Activated T-helper 1 cell treated with anti-CD3 and anti-CD28 coated beads, Interleukin-12 subunit alpha, Interleukin-12 subunit beta, Interleukin-2, Interleukin-4 antibody, amounts not matched to agents 30 ng/mL and 10 ng/mL and 1 ng/mL, durations not matched to agents 14 hours and 24 hours and 36 hours (primary cell): ENCODE measurements around the gene ZNF516. TPM values are rescaled to one million over a fixed set of nuclear protein-coding genes. Genes with fewer than 3 reads are reported as not detected.

Source experiments
- DNase-seq: peaks from one replicate; pipeline ENCODE4 v3.0.0; 2021; ENCODE audit warnings: low spot score
- H3K27ac Mint-ChIP-seq: one replicate; pipeline ENCODE4 v1.8.0; 2021; ENCODE audit warnings: mild to moderate bottlenecking, mixed read lengths
- H3K27me3 Mint-ChIP-seq: one replicate; pipeline ENCODE4 v1.8.0; 2022; ENCODE audit warnings: mild to moderate bottlenecking, moderate library complexity, mixed read lengths; ENCODE audit not compliant: insufficient read depth
- H3K36me3 Mint-ChIP-seq: one replicate; pipeline ENCODE4 v1.8.0; 2021; ENCODE audit warnings: low read depth, mixed read lengths
- H3K4me1 Mint-ChIP-seq: one replicate; pipeline ENCODE4 v1.8.0; 2021; ENCODE audit warnings: low read depth, mixed read lengths
- H3K4me3 Mint-ChIP-seq: one replicate; pipeline ENCODE4 v1.8.0; 2021; ENCODE audit warnings: mild to moderate bottlenecking, moderate library complexity, mixed read lengths
- H3K9me3 Mint-ChIP-seq: one replicate; pipeline ENCODE4 v1.8.0; 2021; ENCODE audit warnings: mixed read lengths
- intact Hi-C: fragments of 100-400 bp; cut with micrococcal nuclease; formaldehyde crosslinking; loops from one replicate; pipeline ENCODE4 v1.15.1; 2024
- total RNA-seq: library from RNA; stranded (reverse); gene quantifications from 2 replicates; pipeline ENCODE4 v1.2.3, GENCODE V29; 2022

The ZNF516 gene
- total RNA-seq, 1 donor from 2014 or later, result 2.0 TPM

DNA sequence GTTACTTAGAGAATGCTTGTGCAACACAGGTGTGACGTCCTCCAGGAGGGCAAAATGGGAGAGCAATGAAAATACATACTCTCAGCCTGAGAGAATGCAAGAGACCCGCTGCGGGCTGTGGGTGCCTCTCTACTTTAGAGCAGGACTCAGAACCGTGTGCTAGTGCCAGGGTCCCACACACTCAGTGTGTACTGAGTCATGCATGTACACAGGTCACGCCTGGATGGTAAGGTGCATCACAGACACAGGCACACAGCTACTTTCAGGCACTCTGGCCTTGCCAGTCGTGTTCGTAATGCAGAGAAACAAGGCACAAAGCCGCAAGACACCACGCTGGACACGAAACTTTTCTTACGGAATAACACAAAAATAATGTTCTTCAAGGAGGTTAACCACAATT is 125.3 kb downstream of the ZNF516 start:
- intact Hi-C loops, result loop anchor here (10.0 kb wide), 1 partner anchor 1295 kb away; no protein-coding TSS in a partner anchor
- Mint-ChIP-seq H3K36me3 (peaks cover 9% of the 10 kb centered on the region), H3K9me3 (peaks cover 4% of the 10 kb centered on the region), H3K27me3 (peaks cover 22% of the 10 kb centered on the region), H3K4me1 (peaks cover 17% of the 10 kb centered on the region), H3K4me3 (no peak overlapping the region), H3K27ac (no peak overlapping the region)
- no peak for DNase-seq

DNA sequence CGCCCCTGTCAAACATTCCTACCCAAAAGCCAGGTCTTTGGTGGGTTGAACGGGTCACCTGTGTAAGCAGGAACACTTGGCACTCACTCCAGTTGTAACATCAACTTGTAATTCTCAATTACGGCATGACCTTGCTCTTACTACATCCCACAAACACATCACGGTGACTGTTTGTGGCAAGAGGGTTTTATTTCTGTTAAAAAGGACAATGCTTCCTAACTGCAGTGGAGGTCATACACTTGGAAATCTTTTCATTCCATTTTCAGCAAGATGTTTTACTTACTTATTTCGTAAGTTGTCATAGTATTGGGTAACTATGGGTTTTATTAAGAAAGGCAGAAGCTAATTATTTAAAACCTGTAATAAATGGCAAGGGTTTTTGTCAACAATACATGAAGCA is 126.1 kb downstream of the ZNF516 start:
- no peak for DNase-seq
- H3K36me3 Mint-ChIP-seq, result peaks cover 9% of the 10 kb centered on the region
- no peaks in the 10 kb centered on the region for H3K9me3 Mint-ChIP-seq
- peaks cover 17% of the 10 kb centered on the region for H3K4me1 Mint-ChIP-seq
- no peak overlapping the region for H3K4me3 Mint-ChIP-seq
- intact Hi-C loops, result no loop called here
- H3K27me3 Mint-ChIP-seq, result peaks cover 22% of the 10 kb centered on the region
- no peak overlapping the region for H3K27ac Mint-ChIP-seq

DNA sequence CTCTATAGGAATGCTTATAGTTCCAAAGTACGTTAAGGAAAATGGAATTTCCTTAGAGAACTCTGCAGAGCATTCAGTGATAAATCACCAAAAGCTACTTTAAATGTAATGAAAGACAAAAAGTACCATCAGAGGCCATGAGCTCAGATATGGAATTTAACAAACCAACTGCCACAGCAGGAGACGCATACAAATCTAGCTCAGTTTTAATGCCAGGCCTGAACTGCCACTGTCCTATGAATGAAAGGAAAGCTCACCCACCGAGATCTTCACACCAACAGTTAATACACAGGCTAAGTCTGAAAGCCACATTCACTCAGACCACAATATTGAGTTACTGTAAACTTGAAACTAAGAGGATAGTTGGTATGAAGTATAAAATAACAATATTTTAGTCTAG is 126.8 kb downstream of the ZNF516 start:
- intact Hi-C loops, result no loop called here
- no peak overlapping the region for H3K4me3 Mint-ChIP-seq
- no peak overlapping the region for H3K27ac Mint-ChIP-seq
- peaks cover 22% of the 10 kb centered on the region for H3K27me3 Mint-ChIP-seq
- H3K9me3 Mint-ChIP-seq, result no peaks in the 10 kb centered on the region
- peaks cover 9% of the 10 kb centered on the region for H3K36me3 Mint-ChIP-seq
- no peak for DNase-seq
- H3K4me1 Mint-ChIP-seq, result peaks cover 10% of the 10 kb centered on the region

DNA sequence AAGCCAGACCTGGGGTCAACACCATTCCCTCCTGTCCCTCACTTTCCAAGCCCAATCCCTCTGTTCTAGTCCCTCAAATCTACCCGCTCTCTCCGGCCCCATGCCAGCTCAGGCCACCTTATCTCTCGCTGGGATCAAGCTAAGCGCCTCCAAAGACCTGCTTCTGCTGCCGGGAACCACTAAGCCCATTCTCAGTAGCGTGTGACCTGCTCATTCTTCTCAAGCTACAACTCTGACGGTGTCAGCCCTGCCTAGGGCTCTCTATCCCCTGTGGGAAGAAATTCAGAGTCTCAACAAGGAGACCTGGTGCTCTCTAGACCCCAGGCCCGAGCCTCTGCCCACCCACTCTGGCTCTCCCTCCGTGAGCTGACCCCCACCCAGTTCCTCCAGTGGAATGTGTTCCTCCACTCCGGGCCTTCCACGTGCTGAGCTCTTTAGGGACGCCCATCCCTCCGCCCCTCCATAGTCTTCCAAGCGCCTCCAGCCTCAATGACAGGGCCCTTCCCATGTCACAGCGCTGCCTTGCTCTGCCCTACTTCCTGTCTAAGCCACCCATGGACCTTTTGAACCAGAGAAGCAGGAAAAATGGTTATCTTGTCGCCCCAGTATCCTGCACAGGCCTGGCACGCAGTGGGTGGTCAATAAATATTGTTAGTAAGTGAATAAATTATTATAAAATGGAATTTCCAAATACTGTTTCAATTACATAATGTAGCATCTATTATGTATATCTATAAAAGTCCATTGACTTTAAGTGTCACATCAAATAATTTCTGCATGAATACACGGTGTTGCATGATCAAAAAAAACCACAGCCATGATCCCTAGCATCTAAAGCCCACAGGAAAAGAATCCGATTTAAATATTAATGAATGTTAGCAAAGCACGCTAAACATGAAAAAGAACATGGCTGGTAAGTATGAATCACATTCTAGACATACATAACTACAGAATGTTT is 127.6 kb downstream of the ZNF516 start:
- Mint-ChIP-seq H3K4me3 (no peak overlapping the region), H3K36me3 (peaks cover 9% of the 10 kb centered on the region)
- intact Hi-C loops, result no loop called here

DNA sequence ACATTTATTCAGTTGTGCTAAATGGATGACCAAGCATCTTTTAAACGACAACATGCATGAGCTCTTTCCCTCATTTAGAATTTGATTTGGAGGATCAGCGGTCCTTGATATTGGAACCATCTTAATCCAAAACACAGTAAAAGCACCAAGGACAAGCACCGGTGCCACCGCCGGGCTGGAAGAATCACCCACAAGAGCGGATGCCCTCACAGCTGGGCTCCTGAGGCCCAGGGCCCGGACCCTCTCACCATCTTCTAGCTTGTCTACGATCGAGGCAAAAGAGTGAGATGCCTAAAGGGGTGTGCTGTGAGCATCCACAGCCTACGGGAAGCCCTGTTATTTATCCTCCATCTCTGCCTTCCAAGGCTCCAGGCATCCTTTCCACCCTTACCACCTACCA is 129.5 kb downstream of the ZNF516 start:
- intact Hi-C loops, result no loop called here
- Mint-ChIP-seq H3K27me3 (peaks cover 24% of the 10 kb centered on the region), H3K4me3 (no peak overlapping the region), H3K27ac (no peak overlapping the region), H3K9me3 (no peaks in the 10 kb centered on the region), H3K36me3 (peaks cover 8% of the 10 kb centered on the region), H3K4me1 (peaks cover 10% of the 10 kb centered on the region)
- no peak for DNase-seq

More for the DNA sequence above, 127.6 kb downstream of the ZNF516 start:
- no peak for DNase-seq
- Mint-ChIP-seq H3K27ac (no peak overlapping the region), H3K9me3 (no peaks in the 10 kb centered on the region), H3K27me3 (peaks cover 22% of the 10 kb centered on the region), H3K4me1 (peaks cover 10% of the 10 kb centered on the region)

DNA sequence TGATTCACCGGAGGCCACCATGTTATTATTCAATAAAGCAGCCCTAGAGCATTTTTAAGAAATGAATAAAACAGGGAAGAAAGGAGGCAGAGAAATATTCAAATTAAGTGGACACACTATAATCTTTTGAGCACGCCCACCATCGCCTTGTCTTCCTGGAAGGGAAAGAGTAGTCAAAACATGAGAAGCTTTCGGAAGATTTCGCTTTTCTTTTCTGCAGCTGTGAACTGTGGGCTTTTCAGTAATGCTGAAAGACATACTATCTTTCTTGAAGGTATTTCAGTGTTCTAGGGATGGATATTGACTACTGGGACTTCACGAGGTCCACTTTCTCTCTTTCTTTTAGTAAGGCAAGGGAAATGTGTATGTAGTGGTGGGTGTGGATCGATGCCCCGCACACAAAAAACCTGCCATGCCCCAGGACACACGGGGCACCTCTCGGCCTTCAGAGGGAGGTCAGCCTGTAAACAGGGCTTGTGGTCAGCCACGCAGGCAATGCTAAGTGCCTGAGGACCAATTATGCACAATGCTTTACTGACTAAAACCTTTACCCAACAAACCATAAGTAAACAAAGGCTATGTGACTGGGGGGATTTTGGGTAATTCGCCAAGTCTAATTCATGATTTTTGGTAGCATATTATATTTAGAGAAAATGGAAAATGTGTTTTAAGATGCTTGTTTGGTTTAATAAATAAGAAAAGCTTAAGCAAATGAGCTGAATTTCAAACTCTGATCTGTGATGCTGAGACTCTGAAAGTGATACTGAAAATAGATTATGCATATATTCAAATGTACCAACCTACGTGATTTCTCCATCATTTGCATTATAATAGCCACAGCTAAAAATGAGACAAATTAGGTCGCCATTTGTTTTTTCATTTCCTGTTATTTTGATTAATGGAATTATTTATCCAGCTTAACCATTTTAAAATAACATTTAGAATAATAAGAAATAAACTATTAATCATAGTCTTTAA is 130.5 kb downstream of the ZNF516 start:
- no peak overlapping the region for H3K27ac Mint-ChIP-seq

DNA sequence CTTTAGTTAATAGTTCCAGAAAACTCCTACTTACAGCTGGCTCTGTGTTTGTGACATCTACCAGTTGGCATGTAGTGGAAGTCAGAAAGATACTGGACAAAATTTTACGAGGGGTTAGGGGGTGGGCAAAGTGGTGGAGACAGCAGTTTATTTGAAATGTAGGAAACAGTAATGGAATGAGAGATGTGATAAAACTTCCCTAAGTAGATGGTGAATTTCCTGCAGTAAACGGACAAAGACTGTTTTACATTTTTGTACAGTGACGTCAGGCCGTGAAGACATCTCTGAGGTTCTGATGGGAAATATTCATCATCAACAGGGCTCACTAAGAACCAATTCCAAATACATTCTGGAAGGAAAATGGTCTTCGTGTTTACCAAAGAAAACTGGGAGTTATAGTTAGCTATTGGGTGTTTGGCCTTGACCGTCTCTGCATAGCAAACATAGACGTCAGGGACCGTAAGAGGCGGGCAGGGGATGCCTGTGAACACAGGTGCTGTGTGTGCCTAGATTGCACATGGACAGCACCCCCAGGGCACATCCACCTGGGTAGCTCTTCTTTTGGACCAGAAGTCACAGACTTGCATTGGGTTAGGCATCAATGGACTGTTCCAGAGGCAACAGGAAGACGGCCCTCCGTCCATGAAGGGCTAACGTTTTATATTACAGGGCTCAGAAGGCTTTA is 131.5 kb downstream of the ZNF516 start:
- Mint-ChIP-seq H3K9me3 (no peaks in the 10 kb centered on the region), H3K36me3 (peaks cover 4% of the 10 kb centered on the region), H3K4me3 (no peak overlapping the region), H3K27me3 (peaks cover 12% of the 10 kb centered on the region), H3K27ac (no peak overlapping the region), H3K4me1 (peaks cover 10% of the 10 kb centered on the region)
- DNase-seq, result no peak
- intact Hi-C loops, result loop anchor here (1.0 kb wide), 1 partner anchor 11 kb away; no protein-coding TSS in a partner anchor

More for the DNA sequence above, 130.5 kb downstream of the ZNF516 start:
- no peaks in the 10 kb centered on the region for H3K9me3 Mint-ChIP-seq
- DNase-seq, result no peak
- peaks cover 10% of the 10 kb centered on the region for H3K4me1 Mint-ChIP-seq
- peak overlapping the region; percentile 19 for H3K4me3 Mint-ChIP-seq
- intact Hi-C loops, result loop anchor here (1.0 kb wide), 1 partner anchor 10 kb away; no protein-coding TSS in a partner anchor
- peaks cover 5% of the 10 kb centered on the region for H3K36me3 Mint-ChIP-seq
- H3K27me3 Mint-ChIP-seq, result peaks cover 17% of the 10 kb centered on the region

DNA sequence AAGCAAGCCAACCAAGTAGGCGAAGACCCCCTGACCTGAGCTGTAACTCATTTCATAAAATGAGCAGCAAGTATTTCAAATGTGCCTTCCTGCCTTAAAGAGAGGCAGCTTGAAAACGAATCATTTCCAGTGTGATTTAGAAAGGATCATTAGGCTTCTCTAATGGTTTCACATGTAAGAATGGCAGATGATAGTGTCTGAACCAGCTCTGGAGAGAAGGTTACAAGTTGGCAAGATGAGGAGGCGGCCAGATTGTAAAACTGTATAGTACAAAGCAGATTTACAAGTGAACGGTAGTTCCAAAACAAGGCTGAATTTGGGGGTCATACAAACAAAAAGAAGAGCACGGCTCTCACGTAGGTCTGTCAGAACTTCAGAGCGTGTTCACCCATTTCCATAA is 132.4 kb downstream of the ZNF516 start:
- Mint-ChIP-seq H3K36me3 (peaks cover 4% of the 10 kb centered on the region), H3K27ac (no peak overlapping the region), H3K27me3 (peaks cover 12% of the 10 kb centered on the region)

DNA sequence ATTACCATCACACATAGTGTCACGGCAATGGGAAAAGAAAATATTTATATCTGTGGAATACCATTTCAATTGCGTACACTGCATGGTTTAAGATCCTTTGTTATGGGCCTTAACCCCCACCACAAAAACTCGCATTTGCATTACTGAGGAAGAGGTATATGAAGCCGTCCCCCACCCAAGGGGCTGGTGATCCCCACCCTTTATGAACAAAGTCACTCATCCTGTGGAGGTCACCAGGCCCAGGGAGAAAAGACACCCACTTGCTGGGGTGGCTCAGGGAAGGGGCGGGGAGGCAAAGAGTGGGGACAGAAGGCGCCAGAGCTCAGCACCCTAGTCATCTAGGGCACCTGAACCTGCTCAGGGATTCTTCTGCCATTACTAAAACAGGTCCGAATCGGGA is 133.8 kb downstream of the ZNF516 start:
- Mint-ChIP-seq H3K36me3 (no peaks in the 10 kb centered on the region), H3K27ac (no peak overlapping the region), H3K27me3 (peaks cover 6% of the 10 kb centered on the region), H3K4me1 (peaks cover 10% of the 10 kb centered on the region), H3K4me3 (no peak overlapping the region), H3K9me3 (no peaks in the 10 kb centered on the region)
- no peak for DNase-seq
- intact Hi-C loops, result no loop called here

More for the DNA sequence above, 132.4 kb downstream of the ZNF516 start:
- intact Hi-C loops, result no loop called here
- Mint-ChIP-seq H3K4me1 (peaks cover 10% of the 10 kb centered on the region), H3K4me3 (no peak overlapping the region), H3K9me3 (no peaks in the 10 kb centered on the region)
- DNase-seq, result no peak

DNA sequence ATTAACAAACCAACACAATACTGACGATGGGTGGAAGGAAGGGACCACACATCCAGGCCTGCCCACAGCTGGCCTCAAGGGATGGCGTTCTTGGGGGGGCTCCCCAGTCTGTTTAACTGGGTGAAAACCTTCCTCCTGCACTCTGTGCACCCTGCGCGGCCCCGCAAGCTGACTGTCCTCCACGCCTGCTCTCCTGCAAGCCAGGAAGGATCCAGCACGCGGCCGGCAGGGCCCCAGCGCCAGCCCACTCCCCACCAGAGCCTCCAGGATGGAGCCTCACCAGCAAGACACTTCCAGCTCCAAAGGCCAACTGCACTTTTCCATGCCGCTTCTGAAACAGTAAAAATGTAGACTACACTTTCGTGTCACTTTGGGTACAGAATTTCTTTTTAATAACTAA is 135.1 kb downstream of the ZNF516 start:
- Mint-ChIP-seq H3K27me3 (peaks cover 6% of the 10 kb centered on the region), H3K36me3 (no peaks in the 10 kb centered on the region), H3K4me1 (peaks cover 10% of the 10 kb centered on the region), H3K27ac (no peak overlapping the region), H3K9me3 (no peaks in the 10 kb centered on the region), H3K4me3 (no peak overlapping the region)
- intact Hi-C loops, result no loop called here
- no peak for DNase-seq

DNA sequence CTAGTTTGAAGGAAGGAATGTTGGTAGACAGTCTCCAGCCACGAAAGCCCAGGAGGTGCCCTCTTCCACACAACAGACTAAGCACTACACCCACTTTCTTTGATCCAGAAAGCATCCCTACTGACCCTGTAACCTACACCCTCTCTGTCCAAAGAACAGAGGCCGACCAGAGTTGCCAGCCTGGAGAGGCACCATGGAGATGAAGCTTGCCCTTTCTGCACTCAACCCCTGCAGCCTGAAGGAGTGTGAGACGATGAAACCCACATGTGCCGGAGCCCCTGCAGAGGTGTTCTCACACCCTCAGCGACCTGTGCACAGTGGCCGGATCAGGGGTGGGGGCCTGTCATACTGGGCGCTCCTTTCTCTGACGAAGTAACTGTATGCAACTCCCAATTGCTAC is 136.3 kb downstream of the ZNF516 start:
- Mint-ChIP-seq H3K4me3 (no peak overlapping the region), H3K27me3 (peaks cover 6% of the 10 kb centered on the region), H3K36me3 (no peaks in the 10 kb centered on the region), H3K9me3 (no peaks in the 10 kb centered on the region), H3K4me1 (no peaks in the 10 kb centered on the region), H3K27ac (no peak overlapping the region)
- intact Hi-C loops, result no loop called here
- DNase-seq, result no peak

DNA sequence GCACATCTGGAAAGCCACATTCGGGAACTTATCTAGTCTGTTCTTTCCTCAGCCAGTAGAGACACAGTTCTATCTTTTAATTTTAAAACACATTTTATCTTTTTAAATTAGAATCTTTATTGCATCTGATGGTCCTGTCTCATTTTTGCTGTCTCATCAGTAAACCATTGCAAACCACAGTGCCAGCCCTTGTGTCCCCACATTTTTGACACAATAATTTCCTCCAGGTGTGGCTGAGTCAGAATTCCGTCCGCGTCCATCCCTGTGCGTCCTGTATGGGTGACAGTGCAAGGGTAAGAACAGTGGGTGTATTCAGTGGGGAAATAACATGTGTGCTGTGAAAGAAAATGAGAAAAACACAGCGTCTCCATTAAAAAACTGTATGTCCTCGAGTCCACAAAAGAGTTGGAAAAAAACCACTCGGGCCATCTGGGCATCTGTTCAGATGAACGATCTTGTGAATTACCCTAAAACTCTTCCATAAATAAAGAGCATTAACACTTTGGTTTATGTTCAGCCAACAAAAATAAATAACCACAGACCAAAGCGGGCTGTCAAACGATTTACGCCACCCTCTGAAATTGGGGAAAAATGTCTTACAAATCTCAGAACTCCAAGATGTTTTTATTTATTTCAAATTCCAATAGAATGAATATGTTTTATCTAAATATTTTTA is 137.3 kb downstream of the ZNF516 start:
- Mint-ChIP-seq H3K4me3 (no peak overlapping the region), H3K36me3 (no peaks in the 10 kb centered on the region), H3K9me3 (peaks cover 4% of the 10 kb centered on the region), H3K4me1 (no peaks in the 10 kb centered on the region), H3K27ac (no peak overlapping the region), H3K27me3 (peaks cover 6% of the 10 kb centered on the region)
- intact Hi-C loops, result no loop called here
- no peak for DNase-seq
